ENCODE results near the gene TRMT2A.

TRMT2A gene

DNA sequence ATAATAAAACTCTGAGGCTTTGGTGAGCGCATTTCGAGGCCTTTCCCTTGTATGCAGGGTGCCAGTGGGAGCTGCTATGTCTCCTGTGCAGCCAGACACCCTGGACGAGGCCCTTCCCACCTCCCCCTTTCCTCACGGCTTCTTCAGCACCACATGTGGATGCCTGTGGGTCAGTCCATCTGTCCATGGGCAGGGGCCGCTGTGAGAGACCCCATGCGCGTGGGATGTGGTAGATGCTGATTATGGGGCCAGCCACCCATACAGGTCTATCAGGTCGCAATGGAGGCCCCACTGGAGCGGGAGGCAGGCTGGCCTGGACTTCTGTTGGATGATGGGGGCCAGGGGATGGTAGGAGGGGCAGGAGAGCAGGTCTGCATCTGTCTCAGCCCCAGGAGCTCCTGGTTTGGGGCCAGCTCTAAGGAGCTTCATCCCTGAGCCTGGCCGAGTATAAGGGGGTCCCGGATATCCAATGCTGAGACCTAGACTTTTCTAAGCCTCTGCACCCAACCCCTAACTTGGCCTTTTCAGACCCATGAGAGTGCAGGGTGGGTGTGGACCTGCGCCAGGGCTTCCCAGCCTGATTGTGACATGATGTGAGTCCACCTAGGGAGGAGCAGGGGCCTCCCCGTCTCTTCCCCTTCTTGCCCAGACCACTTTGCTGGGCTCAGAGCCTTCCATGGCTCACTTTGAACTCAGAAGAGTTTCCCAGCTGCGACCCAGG lies 51.0 kb downstream of the TRMT2A start:
- H3K4me3 ChIP-seq (ENCODE audit: low read depth, low read length), result no peak overlapping the region

GRCh38 chr22:20064545-20065262 lies 52.3 kb downstream of the TRMT2A start:
- no peak overlapping the region for H3K4me3 ChIP-seq (ENCODE audit: low read depth, low read length)

DNA sequence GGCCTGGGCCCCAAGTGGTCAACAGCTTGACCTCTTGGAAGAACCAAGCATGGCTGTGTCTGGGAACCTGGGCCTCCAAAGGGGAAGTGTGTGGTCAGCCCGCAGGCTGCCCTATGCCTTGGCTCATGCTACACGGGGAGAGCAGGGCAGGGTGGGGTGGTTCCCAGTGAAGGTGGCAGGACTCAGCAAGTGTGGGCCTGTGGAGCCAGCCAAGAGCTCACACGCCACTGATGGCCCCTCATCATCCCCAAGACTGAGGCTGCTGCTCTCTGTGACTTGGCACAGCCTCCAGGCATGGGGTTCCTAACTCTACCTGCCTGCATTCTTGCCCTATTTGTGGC lies 52.9 kb downstream of the TRMT2A start:
- H3K4me3 ChIP-seq (ENCODE audit: low read depth, low read length), result no peak overlapping the region

GRCh38 chr22:20063271-20064139 lies 53.5 kb downstream of the TRMT2A start:
- no peak overlapping the region for H3K4me3 ChIP-seq (ENCODE audit: low read depth, low read length)

GRCh38 chr22:20062766-20063083 lies 54.3 kb downstream of the TRMT2A start:
- no peak overlapping the region for H3K4me3 ChIP-seq (ENCODE audit: low read depth, low read length)

DNA sequence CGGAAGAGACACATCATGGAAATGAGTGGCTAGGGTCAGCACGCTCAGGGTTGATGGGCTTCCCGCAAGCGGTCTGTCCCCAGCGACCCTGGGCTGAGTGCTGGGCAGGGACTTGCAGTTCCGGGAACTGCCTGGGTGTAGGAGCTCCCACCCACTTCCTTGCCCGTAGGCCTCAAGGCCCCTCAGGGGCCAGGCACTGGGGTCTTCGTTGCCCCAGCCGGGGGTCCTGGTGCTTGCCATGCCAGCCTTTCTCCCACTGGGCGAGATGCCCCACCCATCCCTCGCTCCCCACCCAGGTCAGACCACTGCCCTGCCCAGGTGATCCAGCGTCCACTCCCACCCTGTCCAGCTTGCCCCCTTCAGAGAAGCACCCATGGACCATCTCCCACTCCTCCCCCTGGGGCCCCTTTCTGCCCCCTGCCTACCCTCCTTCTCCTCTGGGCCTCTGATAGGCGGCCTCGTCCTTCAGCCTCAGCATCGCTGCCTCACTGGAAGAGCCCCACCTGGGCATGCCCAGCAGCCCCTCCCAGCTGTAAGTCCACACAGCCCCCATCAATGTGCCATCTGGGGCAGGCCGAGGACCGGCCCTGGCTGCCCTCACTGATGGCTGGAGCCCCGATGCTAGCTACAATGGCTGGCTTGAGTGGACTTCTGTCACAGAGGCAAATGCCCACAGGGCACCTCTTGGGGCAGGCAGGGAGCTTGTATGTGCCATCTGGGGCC lies 54.8 kb downstream of the TRMT2A start:
- no peak overlapping the region for H3K4me3 ChIP-seq (ENCODE audit: low read depth, low read length)

Data from iPS-11a (cell line).